ENCODE results near the gene PAFAH1B1.
A peak's percentile ranks its signal among the peaks of the same experiment; 100 is the strongest.

PAFAH1B1 gene

GRCh38 chr17:2723505-2723996, 130.1 kb downstream of the PAFAH1B1 start:
- no peak for DNase-seq

GRCh38 chr17:2723997-2724783, 130.7 kb downstream of the PAFAH1B1 start:
- peak; percentile 81 for DNase-seq

GRCh38 chr17:2724784-2725164, 131.3 kb downstream of the PAFAH1B1 start:
- DNase-seq, result peak; percentile 57

DNA sequence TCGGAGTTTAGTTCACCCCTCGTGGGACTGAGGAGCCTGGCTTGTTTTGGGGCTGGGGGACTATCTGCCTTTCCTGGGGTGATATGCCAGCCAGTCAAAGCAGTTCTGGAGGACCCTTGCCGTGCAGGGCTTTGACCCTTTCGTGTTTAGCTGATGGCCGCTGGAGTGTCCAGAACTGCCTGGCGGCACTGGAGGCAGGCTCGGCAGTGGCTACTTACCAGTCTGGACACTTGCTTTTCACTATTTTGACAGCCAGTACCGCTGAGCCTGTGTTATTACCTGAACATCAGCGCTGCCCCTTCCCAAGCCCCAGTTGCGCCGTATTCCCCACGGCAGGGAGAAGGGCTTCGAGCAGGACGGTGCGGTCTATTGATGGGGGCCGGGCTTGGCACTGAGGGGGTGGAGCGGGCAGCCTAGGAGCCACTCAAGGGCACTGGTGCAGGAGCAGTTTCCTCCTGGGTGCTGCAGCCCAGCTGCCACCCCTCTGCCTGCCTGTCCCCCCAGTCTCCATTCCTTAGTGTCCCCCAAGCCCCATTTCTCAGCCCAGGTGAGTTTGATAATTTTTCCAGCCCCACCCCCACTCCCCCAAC, 137.4 kb downstream of the PAFAH1B1 start:
- DNase-seq, result no peak

DNA sequence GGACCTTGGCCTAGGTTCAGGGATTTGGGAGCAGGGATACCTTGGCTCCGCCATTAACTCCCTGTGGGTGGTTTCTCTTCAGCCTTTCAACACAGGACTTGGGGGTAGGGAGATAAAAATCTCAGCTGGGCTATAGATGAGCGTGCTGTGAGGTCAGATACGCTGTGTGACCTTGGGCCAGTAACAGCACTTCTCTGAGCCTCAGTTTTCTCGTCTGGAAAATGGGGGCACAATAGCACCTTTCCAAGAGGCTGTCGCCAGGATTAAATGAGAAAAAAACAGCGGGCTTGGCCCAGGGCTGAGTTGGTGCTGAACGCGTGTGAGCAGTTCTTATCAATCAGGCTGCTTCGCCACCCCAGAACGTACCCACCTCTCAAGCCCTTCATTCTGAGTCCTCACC, 138.4 kb downstream of the PAFAH1B1 start:
- no peak for DNase-seq

GRCh38 chr17:2734939-2735338, 141.5 kb downstream of the PAFAH1B1 start:
- no peak for DNase-seq
